ENCODE results near the gene TMEM52. TPM values are rescaled to one million over a fixed set of nuclear protein-coding genes. Genes with fewer than 3 reads are reported as not detected.

The TMEM52 gene
- total and polyA plus RNA-seq, 2 of the 13 experiments (the other 11 are each of a cell fraction or from before 2014, with no cell fraction given): 13.2 to 18.7 TPM

DNA sequence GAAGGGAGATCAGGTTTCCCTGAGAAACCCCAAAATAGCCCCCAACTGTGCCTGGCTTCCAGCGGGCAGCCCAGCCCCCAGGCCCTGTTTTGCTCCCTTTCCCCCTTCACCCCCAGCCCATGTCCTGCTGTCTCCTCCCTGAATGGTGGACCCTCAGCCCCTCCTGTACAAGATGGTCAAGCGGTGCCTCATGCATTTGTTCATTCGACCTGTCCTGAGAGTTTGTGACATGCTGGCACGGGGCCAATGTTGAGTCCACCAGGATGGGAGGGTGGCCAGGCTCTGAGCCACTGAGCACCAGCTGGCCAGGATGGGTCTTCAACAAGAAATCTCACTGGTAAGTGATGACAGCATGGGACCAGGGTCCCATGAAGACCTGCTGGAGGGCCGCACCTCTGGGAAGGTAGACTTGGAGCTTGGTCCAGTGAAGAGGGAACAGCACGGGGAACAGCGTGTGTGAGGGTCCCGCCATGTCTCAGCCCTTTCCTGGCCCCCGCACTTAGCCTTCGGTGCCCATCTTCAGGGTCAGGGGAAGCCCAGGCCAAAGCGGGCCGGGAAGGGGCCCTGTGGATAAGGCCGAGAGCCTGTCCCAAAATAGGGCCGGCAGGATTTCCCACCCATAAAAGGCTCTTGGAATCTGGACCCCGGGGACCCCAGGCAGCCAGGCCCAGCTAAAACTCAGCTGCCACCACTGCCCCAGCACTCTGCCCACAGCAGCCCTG, 3.9 kb downstream of the TMEM52 start, which contains the start of gene CALML6:
Gene CALML6 (plus strand): TSS at position 290 of the 722 bp plus-strand sequence. CDS start 21 bp downstream, at position 311.
- DNase-seq (ENCODE audit: low spot score): no peak
- peak within 1 kb of the TSS in 1 of 3 experiments; percentile 60; a peak in 1 of 6 replicates for H3K4me3 ChIP-seq (replicated peaks in 1 of 3; ENCODE audit: insufficient read depth in 1 of 3, low read depth in 2 of 3, low read length in 3 of 3)
- TF ChIP-seq PCBP1 (IDR thresholded peaks at IDR 0.05; ENCODE audit: borderline replicate concordance, low read depth, low read length) (0 out of 2 replicates have a peak, but pooled peaks have one; percentile 43), HHEX (CRISPR knock-in tag; IDR thresholded peaks at IDR 0.05) (no peak), MED1 (CRISPR knock-in tag; IDR thresholded peaks at IDR 0.05) (no peak)
- no peak within 1 kb of the TSS for H2AFZ ChIP-seq (ENCODE audit: low read length)
- no peaks in the 10 kb centered on the region for H3K79me2 ChIP-seq (ENCODE audit: insufficient read depth, low read length)
- ATAC-seq: no peak
- no peaks in the 10 kb centered on the region for H4K20me1 ChIP-seq (ENCODE audit: insufficient read depth, low read length)
- peak within 1 kb of the TSS; percentile 40; the same call in 1 of the 2 replicates for H3K9ac ChIP-seq (ENCODE audit: insufficient read depth, low read depth, low read length)
- peaks cover 46% of the 10 kb centered on the region for H3K4me1 ChIP-seq (ENCODE audit: insufficient read depth, low read length)
- H3K4me2 ChIP-seq (ENCODE audit: low read depth, low read length): peak within 1 kb of the TSS; percentile 76
- BruUV-seq (replicated peaks): no TSS peak
- WGBS (ENCODE audit: low lambda C conversion rate): 74% methylated on average over 13 of the region's 15 CpGs
- ChIA-PET CTCF (ENCODE audit: low intra/inter-chr PET ratio, low total read pairs) (no interaction called here), POLR2A (interaction anchor here (0.6 to 1.5 kb wide), 2 partner anchors 18 to 305 kb away, joined by 3 to 4 read pairs; no protein-coding TSS in a partner anchor)
- H3K27me3 ChIP-seq (ENCODE audit: control insufficient read depth in 1 of 2, insufficient read depth in 2 of 2, low read length in 2 of 2): peaks cover 5 to 34% of the 10 kb centered on the region in 2 experiments
- H3K9me3 ChIP-seq (ENCODE audit: low read length): no peaks in the 10 kb centered on the region
- in situ Hi-C loops (cut with HindIII; ENCODE audit: extremely low pct_ligation_motif_present, low pct_unique_long_range_greater_than_20kb): no loop called here
- no peak for FAIRE-seq
- intact Hi-C loops (cut with micrococcal nuclease; ENCODE audit: unreplicated experiment): no loop called here
- H3K27ac ChIP-seq (ENCODE audit: extremely low read length, insufficient read depth, low read length): no peak within 1 kb of the TSS
- H3K36me3 ChIP-seq (replicated peaks in 1 of 2; ENCODE audit: control insufficient read depth in 1 of 2, insufficient read depth in 2 of 2, low read length in 2 of 2): no peaks in the 10 kb centered on the region

DNA sequence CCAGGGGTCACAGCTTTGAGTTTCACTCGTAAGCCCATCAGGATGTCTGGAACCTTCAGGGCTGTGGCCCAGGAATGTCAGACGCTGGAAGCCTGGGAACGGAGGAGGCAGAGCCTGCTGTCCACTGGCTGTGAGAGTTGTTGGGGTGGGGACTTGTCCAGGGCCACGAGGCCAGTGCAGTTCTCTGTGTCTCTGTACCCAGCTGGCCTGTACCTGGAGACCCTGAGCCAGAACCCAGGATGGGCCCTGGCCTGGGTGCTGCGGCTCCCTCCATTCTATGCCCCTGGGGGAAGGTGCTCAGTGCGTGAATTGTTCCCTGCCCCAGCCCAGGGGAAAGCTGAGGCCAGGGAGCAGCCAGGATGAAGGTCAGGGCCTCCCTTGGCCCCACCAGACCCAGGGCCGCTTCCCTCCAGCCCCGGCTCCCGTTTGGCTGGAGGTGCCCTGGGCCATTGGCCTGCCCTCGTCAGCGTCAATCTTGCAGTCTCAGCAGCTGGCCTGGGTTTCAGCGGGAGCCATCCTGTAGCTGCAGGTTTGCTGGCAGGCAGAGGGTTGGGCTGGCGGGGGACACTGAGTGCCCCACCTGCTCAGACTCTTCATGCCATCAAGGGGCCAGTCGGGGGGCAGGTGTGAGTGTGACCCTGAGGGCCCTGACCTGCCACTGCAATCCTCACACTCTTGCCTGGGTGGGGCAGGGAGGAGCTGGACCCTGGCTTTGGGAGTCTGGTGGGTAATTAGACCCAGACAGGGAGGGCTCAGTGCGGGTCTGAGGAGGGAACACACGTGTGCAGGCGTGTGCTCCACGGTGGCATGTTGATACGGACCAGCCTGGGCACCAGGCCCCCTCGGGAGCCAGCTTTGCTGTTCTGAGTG, 4.7 kb downstream of the TMEM52 start:
- Histone ChIP-seq H3K9ac (ENCODE audit: insufficient read depth, low read depth, low read length) (peak overlapping the region; percentile 40; the same call in 1 of the 2 replicates), H2AFZ (ENCODE audit: low read length) (no peak overlapping the region), H3K4me2 (ENCODE audit: low read depth, low read length) (peak overlapping the region; percentile 76), H3K4me3 (replicated peaks in 1 of 3; ENCODE audit: insufficient read depth in 1 of 3, low read depth in 2 of 3, low read length in 3 of 3) (peak overlapping the region in 1 of 3 experiments; percentile 60; a peak in 1 of 6 replicates), H3K79me2 (ENCODE audit: insufficient read depth, low read length) (no peaks in the 10 kb centered on the region), H4K20me1 (ENCODE audit: insufficient read depth, low read length) (no peaks in the 10 kb centered on the region), H3K36me3 (replicated peaks in 1 of 2; ENCODE audit: control insufficient read depth in 1 of 2, insufficient read depth in 2 of 2, low read length in 2 of 2) (no peaks in the 10 kb centered on the region), H3K27me3 (ENCODE audit: control insufficient read depth in 1 of 2, insufficient read depth in 2 of 2, low read length in 2 of 2) (peaks cover 5 to 34% of the 10 kb centered on the region in 2 experiments), H3K9me3 (ENCODE audit: low read length) (no peaks in the 10 kb centered on the region), H3K27ac (ENCODE audit: extremely low read length, insufficient read depth, low read length) (no peak overlapping the region), H3K4me1 (ENCODE audit: insufficient read depth, low read length) (peaks cover 48% of the 10 kb centered on the region)
- FAIRE-seq (no peak), ATAC-seq (peak; percentile 20), DNase-seq (ENCODE audit: low spot score) (no peak)
- POLR2A ChIA-PET: interaction anchor here (1.5 kb wide), 1 partner anchor 17 kb away, joined by 4 read pairs; no protein-coding TSS in a partner anchor
- 0% methylated on average over 2 of the region's 20 CpGs for WGBS (ENCODE audit: low lambda C conversion rate)
- no TSS peak for BruUV-seq (replicated peaks)
- in situ Hi-C loops (cut with HindIII; ENCODE audit: extremely low pct_ligation_motif_present, low pct_unique_long_range_greater_than_20kb): no loop called here
- CTCF ChIA-PET (ENCODE audit: low intra/inter-chr PET ratio, low total read pairs): no interaction called here
- intact Hi-C loops (cut with micrococcal nuclease; ENCODE audit: unreplicated experiment): no loop called here
- no peak for TF ChIP-seq FOXP1 (IDR thresholded peaks at IDR 0.05)
- TF ChIP-seq FOXP1 (CRISPR knock-in tag; IDR thresholded peaks at IDR 0.05): no peak
- no peak for TF ChIP-seq NFATC3 (CRISPR knock-in tag; IDR thresholded peaks at IDR 0.05)
- TF ChIP-seq, protein P1, sequence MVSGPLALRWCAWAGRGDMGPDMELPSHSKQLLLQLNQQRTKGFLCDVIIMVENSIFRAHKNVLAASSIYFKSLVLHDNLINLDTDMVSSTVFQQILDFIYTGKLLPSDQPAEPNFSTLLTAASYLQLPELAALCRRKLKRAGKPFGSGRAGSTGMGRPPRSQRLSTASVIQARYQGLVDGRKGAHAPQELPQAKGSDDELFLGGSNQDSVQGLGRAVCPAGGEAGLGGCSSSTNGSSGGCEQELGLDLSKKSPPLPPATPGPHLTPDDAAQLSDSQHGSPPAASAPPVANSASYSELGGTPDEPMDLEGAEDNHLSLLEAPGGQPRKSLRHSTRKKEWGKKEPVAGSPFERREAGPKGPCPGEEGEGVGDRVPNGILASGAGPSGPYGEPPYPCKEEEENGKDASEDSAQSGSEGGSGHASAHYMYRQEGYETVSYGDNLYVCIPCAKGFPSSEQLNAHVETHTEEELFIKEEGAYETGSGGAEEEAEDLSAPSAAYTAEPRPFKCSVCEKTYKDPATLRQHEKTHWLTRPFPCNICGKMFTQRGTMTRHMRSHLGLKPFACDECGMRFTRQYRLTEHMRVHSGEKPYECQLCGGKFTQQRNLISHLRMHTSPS (CRISPR knock-in tag; IDR thresholded peaks at IDR 0.05; ENCODE audit: low read depth): 0 out of 2 replicates have a peak, but pooled peaks have one; percentile 37
- TF ChIP-seq ZZZ3 (CRISPR knock-in tag; IDR thresholded peaks at IDR 0.05; ENCODE audit: borderline replicate concordance): no peak
- no peak for TF ChIP-seq ZNF556 (CRISPR knock-in tag; IDR thresholded peaks at IDR 0.05; ENCODE audit: borderline replicate concordance)
- TF ChIP-seq, protein P2, sequence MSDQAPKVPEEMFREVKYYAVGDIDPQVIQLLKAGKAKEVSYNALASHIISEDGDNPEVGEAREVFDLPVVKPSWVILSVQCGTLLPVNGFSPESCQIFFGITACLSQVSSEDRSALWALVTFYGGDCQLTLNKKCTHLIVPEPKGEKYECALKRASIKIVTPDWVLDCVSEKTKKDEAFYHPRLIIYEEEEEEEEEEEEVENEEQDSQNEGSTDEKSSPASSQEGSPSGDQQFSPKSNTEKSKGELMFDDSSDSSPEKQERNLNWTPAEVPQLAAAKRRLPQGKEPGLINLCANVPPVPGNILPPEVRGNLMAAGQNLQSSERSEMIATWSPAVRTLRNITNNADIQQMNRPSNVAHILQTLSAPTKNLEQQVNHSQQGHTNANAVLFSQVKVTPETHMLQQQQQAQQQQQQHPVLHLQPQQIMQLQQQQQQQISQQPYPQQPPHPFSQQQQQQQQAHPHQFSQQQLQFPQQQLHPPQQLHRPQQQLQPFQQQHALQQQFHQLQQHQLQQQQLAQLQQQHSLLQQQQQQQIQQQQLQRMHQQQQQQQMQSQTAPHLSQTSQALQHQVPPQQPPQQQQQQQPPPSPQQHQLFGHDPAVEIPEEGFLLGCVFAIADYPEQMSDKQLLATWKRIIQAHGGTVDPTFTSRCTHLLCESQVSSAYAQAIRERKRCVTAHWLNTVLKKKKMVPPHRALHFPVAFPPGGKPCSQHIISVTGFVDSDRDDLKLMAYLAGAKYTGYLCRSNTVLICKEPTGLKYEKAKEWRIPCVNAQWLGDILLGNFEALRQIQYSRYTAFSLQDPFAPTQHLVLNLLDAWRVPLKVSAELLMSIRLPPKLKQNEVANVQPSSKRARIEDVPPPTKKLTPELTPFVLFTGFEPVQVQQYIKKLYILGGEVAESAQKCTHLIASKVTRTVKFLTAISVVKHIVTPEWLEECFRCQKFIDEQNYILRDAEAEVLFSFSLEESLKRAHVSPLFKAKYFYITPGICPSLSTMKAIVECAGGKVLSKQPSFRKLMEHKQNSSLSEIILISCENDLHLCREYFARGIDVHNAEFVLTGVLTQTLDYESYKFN (CRISPR knock-in tag; conservative IDR thresholded peaks at IDR 0.05): 0 out of 2 replicates have a peak, but pooled peaks have one; percentile 19
